SJCRH30 (cell line): ENCODE measurements around the gene ADAMTS3. TPM values are rescaled to one million over a fixed set of nuclear protein-coding genes. Genes with fewer than 3 reads are reported as not detected.
"Not testable (repeated sequence)": the region's sequence is repeated elsewhere in the genome, so short reads cannot be mapped to it uniquely, and the experiment has no call there.

Experiments used
- DNase-seq, 2 experiments: peaks; one replicate each; pipeline ENCODE4 v3.0.0-alpha.2; 2015 to 2020
- H3K27ac ChIP-seq: fragments of 250-450 bp; sonication (Bioruptor Pico); 2 replicates; pipeline ENCODE4 v1.5.1; 2020; ENCODE audit warnings: mild to moderate bottlenecking, moderate library complexity
- H3K27me3 ChIP-seq: fragments of 250-450 bp; sonication (Bioruptor Pico); 2 replicates; pipeline ENCODE4 v1.5.1; 2020; ENCODE audit warnings: mild to moderate bottlenecking, moderate library complexity
- H3K36me3 ChIP-seq: fragments of 250-450 bp; sonication (Bioruptor Pico); 2 replicates; pipeline ENCODE4 v1.5.1; 2020; ENCODE audit warnings: mild to moderate bottlenecking, moderate library complexity
- H3K4me1 ChIP-seq: fragments of 250-450 bp; sonication (Bioruptor Pico); 2 replicates; pipeline ENCODE4 v1.5.1; 2020; ENCODE audit warnings: mild to moderate bottlenecking, moderate library complexity
- H3K4me3 ChIP-seq: fragments of 250-450 bp; sonication (Bioruptor Pico); 2 replicates; pipeline ENCODE4 v1.5.1; 2020; ENCODE audit warnings: mild to moderate bottlenecking, moderate library complexity
- H3K9me3 ChIP-seq: fragments of 250-450 bp; sonication (Bioruptor Pico); replicated peaks from 2 replicates; pipeline ENCODE4 v1.5.1; 2020; ENCODE audit warnings: mild to moderate bottlenecking, moderate library complexity
- total RNA-seq: library from RNA; depleted of rRNA; stranded (reverse); fragments of >200 nt; shearing (Covaris generic); gene quantifications from 2 replicates; pipeline ENCODE4 v1.2.3, GENCODE V29; 2014

The ADAMTS3 gene
- total RNA-seq, 1 experiment from 2014 or later, result 8.2 TPM

GRCh38 chr4:72566464-72566972 is 2.5 kb downstream of the ADAMTS3 start:
- H3K4me3 ChIP-seq, result no peak overlapping the region
- H3K4me1 ChIP-seq, result 0 out of 2 replicates have a peak, but pooled peaks cover 4% of the 10 kb centered on the region
- no peaks in the 10 kb centered on the region for H3K27me3 ChIP-seq
- H3K9me3 ChIP-seq, result no peaks in the 10 kb centered on the region
- H3K36me3 ChIP-seq, result no peaks in the 10 kb centered on the region; the same call in 1 of the 2 replicates
- H3K27ac ChIP-seq, result no peak overlapping the region
- no peak for DNase-seq

GRCh38 chr4:72564789-72565188 is 4.2 kb downstream of the ADAMTS3 start:
- H3K36me3 ChIP-seq, result no peaks in the 10 kb centered on the region; the same call in 1 of the 2 replicates
- no peaks in the 10 kb centered on the region for H3K27me3 ChIP-seq
- 0 out of 2 replicates have a peak, but pooled peaks cover 4% of the 10 kb centered on the region for H3K4me1 ChIP-seq
- no peak for DNase-seq
- no peak overlapping the region for H3K27ac ChIP-seq
- no peaks in the 10 kb centered on the region for H3K9me3 ChIP-seq
- no peak overlapping the region for H3K4me3 ChIP-seq

DNA sequence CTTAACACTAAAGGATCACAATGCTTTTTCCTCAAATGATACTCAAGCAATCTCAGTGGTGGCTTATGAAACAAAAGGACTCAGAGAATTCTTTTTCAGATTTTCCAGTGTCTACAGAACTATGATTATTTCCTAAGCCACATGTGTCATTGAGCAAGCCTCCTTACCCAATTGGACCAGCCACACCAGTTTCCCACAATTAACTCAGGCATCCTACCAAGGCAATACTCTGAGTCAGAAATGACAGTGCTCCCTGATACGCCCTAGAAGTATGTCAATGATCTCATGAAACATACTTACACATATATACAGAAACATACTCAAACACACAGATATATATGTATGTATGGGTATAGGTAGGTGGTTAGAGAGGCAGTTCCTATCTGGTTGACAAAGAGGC is 4.8 kb downstream of the ADAMTS3 start:
- H3K27me3 ChIP-seq, result no peaks in the 10 kb centered on the region
- H3K4me3 ChIP-seq, result no peak overlapping the region
- H3K9me3 ChIP-seq, result no peaks in the 10 kb centered on the region
- H3K36me3 ChIP-seq, result no peaks in the 10 kb centered on the region; the same call in 1 of the 2 replicates
- 0 out of 2 replicates have a peak, but pooled peaks cover 4% of the 10 kb centered on the region for H3K4me1 ChIP-seq
- DNase-seq, result no peak
- no peak overlapping the region for H3K27ac ChIP-seq

GRCh38 chr4:72558655-72559054 is 10.4 kb downstream of the ADAMTS3 start:
- Histone ChIP-seq H3K4me3 (no peak overlapping the region), H3K4me1 (no peaks in the 10 kb centered on the region), H3K36me3 (no peaks in the 10 kb centered on the region; the same call in 1 of the 2 replicates), H3K9me3 (no peaks in the 10 kb centered on the region), H3K27me3 (no peaks in the 10 kb centered on the region), H3K27ac (no peak overlapping the region)
- no peak for DNase-seq

DNA sequence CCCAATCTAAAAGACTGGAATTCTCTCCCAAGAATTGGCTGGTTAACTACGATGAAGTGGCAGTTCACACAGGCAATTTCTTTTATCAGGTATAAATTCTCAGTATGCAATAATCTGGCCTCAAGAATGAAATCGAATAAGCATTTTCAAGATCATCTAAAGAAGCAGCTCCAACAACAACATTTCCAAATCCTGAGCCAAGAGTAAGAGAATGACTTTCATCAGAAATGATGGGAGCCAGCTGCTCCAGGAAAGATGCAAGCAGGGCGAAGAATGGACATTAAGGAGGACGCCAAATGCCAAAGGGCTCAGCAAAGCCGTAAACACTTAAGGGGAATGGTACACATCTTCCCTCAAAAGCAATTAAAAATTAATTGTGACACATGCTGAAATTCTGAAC is 12.0 kb downstream of the ADAMTS3 start:
- no peak for DNase-seq
- no peaks in the 10 kb centered on the region for H3K27me3 ChIP-seq
- H3K4me3 ChIP-seq, result no peak overlapping the region
- no peaks in the 10 kb centered on the region for H3K9me3 ChIP-seq
- H3K27ac ChIP-seq, result no peak overlapping the region
- no peaks in the 10 kb centered on the region for H3K4me1 ChIP-seq
- no peaks in the 10 kb centered on the region; the same call in 1 of the 2 replicates for H3K36me3 ChIP-seq

- no peaks in the 10 kb centered on the region for H3K9me3 ChIP-seq
- H3K4me3 ChIP-seq, result no peak overlapping the region
- H3K36me3 ChIP-seq, result no peaks in the 10 kb centered on the region
- H3K27ac ChIP-seq, result no peak overlapping the region
- no peaks in the 10 kb centered on the region for H3K4me1 ChIP-seq
- no peak for DNase-seq
- no peaks in the 10 kb centered on the region for H3K27me3 ChIP-seq
Observed at GRCh38 chr4:72555377-72555831, 13.6 kb downstream of the ADAMTS3 start.

DNA sequence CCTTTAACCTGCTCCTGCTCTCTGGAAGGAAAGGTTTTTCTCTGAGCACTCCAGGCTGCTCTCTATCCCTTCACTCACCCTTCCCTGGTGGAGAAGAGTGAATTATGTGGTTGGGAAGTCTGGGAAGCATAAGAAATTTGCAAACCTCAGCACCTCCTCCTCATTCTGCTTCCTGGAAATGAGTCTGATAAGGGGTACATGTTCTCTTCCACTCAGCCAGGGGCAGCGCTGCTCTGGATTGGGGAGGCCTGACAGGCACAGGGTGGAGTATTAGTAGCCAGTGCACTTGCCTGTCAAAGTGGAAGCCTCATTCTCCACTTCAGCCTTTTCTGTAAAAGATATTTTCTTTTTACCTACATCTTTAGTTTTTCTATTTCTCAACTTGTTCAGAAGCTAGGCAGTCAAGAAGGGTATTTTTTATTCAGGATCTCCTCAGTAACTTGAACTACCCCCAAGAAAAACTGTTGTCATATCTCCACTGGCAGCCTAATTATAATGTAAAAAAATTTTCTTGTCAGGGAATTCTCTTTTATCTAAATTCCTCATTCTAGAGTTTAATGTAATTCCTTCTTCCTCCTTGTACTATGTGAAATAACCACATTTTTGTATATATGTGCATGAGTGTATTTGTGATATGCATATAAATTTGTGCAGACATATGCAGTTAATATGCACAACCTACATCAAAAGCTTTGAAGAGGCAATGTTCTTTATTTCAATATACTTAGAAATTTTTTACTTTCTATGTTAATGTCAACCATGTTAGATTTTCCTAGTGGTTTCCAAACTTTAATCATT is 15.3 kb downstream of the ADAMTS3 start:
- Histone ChIP-seq H3K27ac (no peak overlapping the region), H3K36me3 (no peaks in the 10 kb centered on the region), H3K27me3 (no peaks in the 10 kb centered on the region), H3K4me3 (no peak overlapping the region), H3K4me1 (no peaks in the 10 kb centered on the region), H3K9me3 (no peaks in the 10 kb centered on the region)
- no peak for DNase-seq

DNA sequence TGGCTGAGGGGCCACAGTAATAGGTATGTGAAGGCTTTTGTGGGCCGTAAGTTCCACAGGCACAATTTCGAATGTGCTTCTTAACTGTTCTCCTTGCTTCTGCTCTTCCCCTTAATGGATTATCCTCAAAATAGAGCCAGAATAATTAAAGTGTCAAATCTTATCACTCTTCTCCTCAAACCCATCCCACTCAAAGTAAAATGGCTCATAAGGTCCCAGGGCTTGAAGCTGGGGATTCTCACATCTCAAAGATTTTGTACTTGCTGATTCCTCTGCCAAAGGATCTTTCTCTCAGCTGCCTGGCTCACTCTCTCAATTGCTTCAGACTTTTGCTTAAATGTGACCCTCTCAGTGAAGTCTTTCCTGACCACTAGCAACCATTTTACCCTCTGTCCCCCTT is 16.6 kb downstream of the ADAMTS3 start:
- peaks cover 3% of the 10 kb centered on the region; the same call in 1 of the 2 replicates for H3K36me3 ChIP-seq
- no peak overlapping the region for H3K27ac ChIP-seq
- no peaks in the 10 kb centered on the region for H3K9me3 ChIP-seq
- DNase-seq, result no peak
- H3K4me3 ChIP-seq, result no peak overlapping the region
- no peaks in the 10 kb centered on the region for H3K27me3 ChIP-seq
- no peaks in the 10 kb centered on the region for H3K4me1 ChIP-seq

DNA sequence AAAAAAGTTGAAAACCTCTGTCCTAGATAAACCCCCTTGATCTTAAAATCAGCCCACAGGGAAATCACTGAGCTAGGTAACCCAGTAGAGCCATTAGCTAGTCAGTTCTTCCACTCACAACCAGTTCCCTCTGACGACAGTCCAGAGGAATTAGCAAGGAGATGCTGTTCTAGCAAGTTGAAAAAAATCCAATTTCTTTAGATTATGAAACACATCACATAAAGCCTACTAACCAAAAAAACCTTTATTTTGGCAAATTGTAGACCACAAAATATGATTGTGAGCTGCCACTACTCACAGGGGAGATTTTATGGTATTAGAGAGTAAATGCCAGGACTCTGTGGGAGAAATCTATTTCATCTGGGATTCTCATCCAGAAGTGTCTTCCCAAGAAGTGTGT is 22.6 kb downstream of the ADAMTS3 start:
- Histone ChIP-seq H3K4me3 (no peak overlapping the region), H3K27ac (no peak overlapping the region), H3K36me3 (peaks cover 3% of the 10 kb centered on the region; the same call in 1 of the 2 replicates), H3K9me3 (no peaks in the 10 kb centered on the region), H3K4me1 (no peaks in the 10 kb centered on the region), H3K27me3 (no peaks in the 10 kb centered on the region)
- DNase-seq, result no peak

- not testable (repeated sequence) for H3K9me3 ChIP-seq, DNase-seq, H3K27ac ChIP-seq, H3K4me3 ChIP-seq, H3K4me1 ChIP-seq, H3K36me3 ChIP-seq, H3K27me3 ChIP-seq
Observed at GRCh38 chr4:72540694-72541093, 28.3 kb downstream of the ADAMTS3 start.

DNA sequence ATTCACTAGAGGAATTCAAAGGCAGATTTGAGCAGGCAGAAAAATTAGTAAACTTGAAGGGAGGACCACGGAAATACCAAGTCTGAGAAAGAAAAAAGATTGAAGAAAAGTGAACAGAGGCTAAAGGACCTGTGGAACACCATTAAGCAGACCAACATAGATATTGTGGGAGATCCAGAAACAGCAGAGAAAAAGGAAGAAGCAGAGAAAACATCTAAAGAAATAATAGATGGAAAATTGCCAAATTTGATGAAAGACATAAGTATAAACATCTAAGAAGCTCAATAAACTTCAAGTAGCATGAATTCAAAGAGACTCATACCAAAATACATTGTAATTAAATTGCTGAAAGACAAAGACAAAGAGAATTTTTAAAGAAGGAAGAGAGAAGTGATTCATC is 31.0 kb downstream of the ADAMTS3 start:
- Histone ChIP-seq H3K27ac (no peak overlapping the region), H3K4me3 (no peak overlapping the region), H3K4me1 (no peaks in the 10 kb centered on the region), H3K9me3 (no peaks in the 10 kb centered on the region), H3K36me3 (no peaks in the 10 kb centered on the region), H3K27me3 (no peaks in the 10 kb centered on the region)
- DNase-seq, result no peak

GRCh38 chr4:72536443-72536842 is 32.6 kb downstream of the ADAMTS3 start:
- H3K27ac ChIP-seq, result no peak overlapping the region
- no peaks in the 10 kb centered on the region for H3K36me3 ChIP-seq
- DNase-seq, result no peak
- no peak overlapping the region for H3K4me3 ChIP-seq
- no peaks in the 10 kb centered on the region for H3K9me3 ChIP-seq
- no peaks in the 10 kb centered on the region for H3K27me3 ChIP-seq
- no peaks in the 10 kb centered on the region for H3K4me1 ChIP-seq

GRCh38 chr4:72531768-72532290 is 37.2 kb downstream of the ADAMTS3 start:
- no peak overlapping the region for H3K27ac ChIP-seq
- H3K4me3 ChIP-seq, result no peak overlapping the region
- no peaks in the 10 kb centered on the region for H3K9me3 ChIP-seq
- no peaks in the 10 kb centered on the region for H3K4me1 ChIP-seq
- no peak for DNase-seq
- H3K27me3 ChIP-seq, result no peaks in the 10 kb centered on the region
- no peaks in the 10 kb centered on the region for H3K36me3 ChIP-seq

DNA sequence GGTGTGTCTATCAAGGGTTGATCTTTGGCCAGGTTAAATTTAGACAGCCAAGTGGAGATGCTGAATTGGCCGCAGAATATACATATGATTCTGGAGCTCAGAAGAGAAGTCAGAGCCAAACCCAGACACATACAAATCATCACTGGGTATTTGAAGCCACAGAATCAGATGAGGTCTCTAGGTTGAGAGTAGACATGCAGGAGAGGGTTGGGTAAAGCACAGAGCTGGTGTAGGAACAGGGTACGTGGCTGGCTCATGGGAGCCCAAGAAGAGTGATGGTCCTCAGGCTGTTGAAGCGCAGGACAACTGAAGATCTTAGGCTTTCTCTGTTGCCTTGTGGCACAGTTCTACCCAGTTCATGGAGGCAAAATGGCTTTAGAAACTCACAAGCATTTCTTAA is 37.7 kb downstream of the ADAMTS3 start:
- Histone ChIP-seq H3K27ac (no peak overlapping the region), H3K4me3 (no peak overlapping the region), H3K4me1 (no peaks in the 10 kb centered on the region), H3K36me3 (no peaks in the 10 kb centered on the region), H3K9me3 (no peaks in the 10 kb centered on the region), H3K27me3 (no peaks in the 10 kb centered on the region)
- no peak for DNase-seq

GRCh38 chr4:72529148-72529822 is 39.7 kb downstream of the ADAMTS3 start:
- Histone ChIP-seq H3K4me3 (no peak overlapping the region), H3K27ac (no peak overlapping the region), H3K36me3 (no peaks in the 10 kb centered on the region; the same call in 1 of the 2 replicates), H3K4me1 (peaks cover 8% of the 10 kb centered on the region), H3K9me3 (no peaks in the 10 kb centered on the region), H3K27me3 (no peaks in the 10 kb centered on the region)
- DNase-seq, result peak in 1 of 2 experiments; percentile 13
